ENCODE measurements around the gene ATXN7. TPM values are rescaled to one million over a fixed set of nuclear protein-coding genes. Genes with fewer than 3 reads are reported as not detected.

The ATXN7 gene
- total and polyA plus RNA-seq, 10 of the 15 experiments (the other 5 are each of a cell fraction or from before 2014, with no cell fraction given): 0.83 to 24.6 (median 8.5) TPM

- Histone ChIP-seq H3K9me3 (replicated peaks; ENCODE audit: control insufficient read depth, insufficient read depth, low read length) (no peaks in the 10 kb centered on the region; the same call in 2 of the 3 replicates), H3K79me2 (ENCODE audit: control insufficient read depth, insufficient read depth, low read length) (peaks cover 1% of the 10 kb centered on the region), H2AFZ (ENCODE audit: control insufficient read depth, low read depth, low read length) (no peak overlapping the region), H3K4me2 (ENCODE audit: control insufficient read depth, insufficient read depth) (no peak overlapping the region), H3K27me3 (replicated peaks in 1 of 2; ENCODE audit: control insufficient read depth in 2 of 2, insufficient read depth in 2 of 2, low read length in 1 of 2) (no peaks in the 10 kb centered on the region), H3K27ac (ENCODE audit: control insufficient read depth, insufficient read depth) (no peak overlapping the region), H3K9ac (ENCODE audit: control insufficient read depth, insufficient read depth, low read length) (no peak overlapping the region), H4K20me1 (ENCODE audit: control insufficient read depth, insufficient read depth) (no peaks in the 10 kb centered on the region), H3K36me3 (ENCODE audit: control insufficient read depth in 2 of 2, insufficient read depth in 2 of 2, low read length in 1 of 2) (no peaks in the 10 kb centered on the region; a peak in 1 of 4 replicates), H3K4me3 (no peak overlapping the region), H3K4me1 (ENCODE audit: control insufficient read depth, insufficient read depth, low read length) (no peaks in the 10 kb centered on the region)
- CTCF ChIA-PET: no interaction called here
- FAIRE-seq (no peak), ATAC-seq (no peak), DNase-seq (ENCODE audit: low read depth, low spot score) (no peak)
- SMC1A ChIA-PET (ENCODE audit: uncharacterized antibody, unreplicated experiment): interaction anchor here (0.7 kb wide), 1 partner anchor 10 kb away, joined by 3 read pairs; no protein-coding TSS in a partner anchor
- WGBS (ENCODE audit: insufficient coverage, insufficient replicate concordance, low lambda C conversion rate, missing lambda C conversion rate): 96% methylated on average over 1 of the region's 1 CpG
- BruUV-seq (replicated peaks): no TSS peak
- POLR2A ChIA-PET: no interaction called here
- TF ChIP-seq IRF4 (IDR thresholded peaks at IDR 0.05; ENCODE audit: low read depth, low read length) (no peak), HDAC6 (IDR thresholded peaks at IDR 0.05; ENCODE audit: unreplicated experiment) (no peak), SKIL (IDR thresholded peaks at IDR 0.05; ENCODE audit: low read depth, poor library complexity, severe bottlenecking) (no peak), ZNF217 (IDR thresholded peaks at IDR 0.05) (no peak), ATF2 (IDR thresholded peaks at IDR 0.05; ENCODE audit: low read length) (no peak), CHD4 (IDR thresholded peaks at IDR 0.05) (no peak), CEBPZ (IDR thresholded peaks at IDR 0.05; ENCODE audit: low read depth, low read length) (no peak), POU2F2 (IDR thresholded peaks at IDR 0.05; ENCODE audit: borderline replicate concordance, low read depth, low read length) (no peak), IKZF2 (IDR thresholded peaks at IDR 0.05) (no peak), SUPT20H (IDR thresholded peaks at IDR 0.05; ENCODE audit: borderline replicate concordance, control insufficient read depth, low read depth, low read length) (no peak), POLR2AphosphoS5 (IDR thresholded peaks at IDR 0.05; ENCODE audit: low read length) (no peak), TARDBP (IDR thresholded peaks at IDR 0.05; ENCODE audit: borderline replicate concordance) (no peak), SMAD5 (IDR thresholded peaks at IDR 0.05; ENCODE audit: low read depth) (no peak)
- RAD21 ChIA-PET (ENCODE audit: unreplicated experiment): interaction anchor here (0.7 kb wide), 1 partner anchor 143 kb away, joined by 3 read pairs; no protein-coding TSS in a partner anchor
- in situ Hi-C loops (cut with MboI): no loop called here
- intact Hi-C loops (cut with micrococcal nuclease; ENCODE audit: unreplicated experiment): no loop called here
Observed at GRCh38 chr3:63847718-63848450, 15.8 kb upstream of the ATXN7 start.

Data from GM12878 (cell line).